IPS-18a (cell line): ENCODE data around the gene IGF2BP1.

Experiments used
- H3K27ac ChIP-seq: one replicate; pipeline ENCODE4 v1.5.1; 2013; ENCODE audit warnings: low read length
- H3K27me3 ChIP-seq: one replicate; pipeline ENCODE4 v1.6.1; 2013; ENCODE audit warnings: mild to moderate bottlenecking, low read length; ENCODE audit not compliant: control insufficient read depth, insufficient read depth
- H3K36me3 ChIP-seq: one replicate; pipeline ENCODE4 v1.6.1; 2013; ENCODE audit warnings: low read depth, low read length; ENCODE audit not compliant: control insufficient read depth
- H3K4me1 ChIP-seq: one replicate; pipeline ENCODE4 v1.6.1; 2013; ENCODE audit warnings: low read depth, low read length; ENCODE audit not compliant: control insufficient read depth
- H3K4me3 ChIP-seq: one replicate; pipeline ENCODE4 v1.5.1; 2013; ENCODE audit warnings: low read length
- H3K9ac ChIP-seq: one replicate; pipeline ENCODE4 v1.6.1; 2013; ENCODE audit warnings: mild to moderate bottlenecking, low read length, moderate library complexity
- H3K9me3 ChIP-seq: one replicate; pipeline ENCODE4 v1.6.1; 2013; ENCODE audit warnings: low read depth, low read length; ENCODE audit not compliant: control insufficient read depth

Gene IGF2BP1

GRCh38 chr17:49045376-49045775, 48.2 kb downstream of the IGF2BP1 start:
- Histone ChIP-seq H3K9me3 (no peaks in the 10 kb centered on the region), H3K4me3 (no peak overlapping the region), H3K4me1 (no peaks in the 10 kb centered on the region), H3K9ac (no peak overlapping the region), H3K27ac (no peak overlapping the region), H3K36me3 (peaks cover 98% of the 10 kb centered on the region), H3K27me3 (no peaks in the 10 kb centered on the region)

- Histone ChIP-seq H3K27ac (no peak overlapping the region), H3K9me3 (no peaks in the 10 kb centered on the region), H3K36me3 (peaks cover 98% of the 10 kb centered on the region), H3K4me3 (no peak overlapping the region), H3K9ac (no peak overlapping the region), H3K27me3 (no peaks in the 10 kb centered on the region), H3K4me1 (no peaks in the 10 kb centered on the region)
Measured at GRCh38 chr17:49046912-49047311, 49.7 kb downstream of the IGF2BP1 start.

DNA sequence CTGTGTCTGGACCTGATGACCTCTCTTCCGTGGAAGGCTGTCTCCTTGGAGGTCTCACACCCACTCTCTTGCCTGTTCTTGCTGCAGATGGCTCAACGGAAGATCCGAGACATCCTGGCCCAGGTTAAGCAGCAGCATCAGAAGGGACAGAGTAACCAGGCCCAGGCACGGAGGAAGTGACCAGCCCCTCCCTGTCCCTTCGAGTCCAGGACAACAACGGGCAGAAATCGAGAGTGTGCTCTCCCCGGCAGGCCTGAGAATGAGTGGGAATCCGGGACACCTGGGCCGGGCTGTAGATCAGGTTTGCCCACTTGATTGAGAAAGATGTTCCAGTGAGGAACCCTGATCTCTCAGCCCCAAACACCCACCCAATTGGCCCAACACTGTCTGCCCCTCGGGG, 52.1 kb downstream of the IGF2BP1 start:
- H3K27me3 ChIP-seq: no peaks in the 10 kb centered on the region
- peaks cover 20% of the 10 kb centered on the region for H3K4me1 ChIP-seq
- H3K27ac ChIP-seq: no peak overlapping the region

GRCh38 chr17:49050611-49051010, 53.4 kb downstream of the IGF2BP1 start:
- H3K4me1 ChIP-seq: peaks cover 29% of the 10 kb centered on the region
- no peak overlapping the region for H3K4me3 ChIP-seq
- H3K9ac ChIP-seq: no peak overlapping the region
- H3K9me3 ChIP-seq: no peaks in the 10 kb centered on the region
- H3K27ac ChIP-seq: no peak overlapping the region
- H3K36me3 ChIP-seq: peaks cover 86% of the 10 kb centered on the region
- no peaks in the 10 kb centered on the region for H3K27me3 ChIP-seq

More for the DNA sequence above, 52.1 kb downstream of the IGF2BP1 start:
- Histone ChIP-seq H3K36me3 (peaks cover 96% of the 10 kb centered on the region), H3K4me3 (no peak overlapping the region), H3K9ac (no peak overlapping the region), H3K9me3 (no peaks in the 10 kb centered on the region)

- Histone ChIP-seq H3K27ac (no peak overlapping the region), H3K27me3 (no peaks in the 10 kb centered on the region), H3K4me3 (no peak overlapping the region), H3K4me1 (peaks cover 29% of the 10 kb centered on the region), H3K36me3 (peaks cover 80% of the 10 kb centered on the region), H3K9me3 (no peaks in the 10 kb centered on the region), H3K9ac (no peak overlapping the region)
Measured at GRCh38 chr17:49051269-49051668, 54.1 kb downstream of the IGF2BP1 start.

DNA sequence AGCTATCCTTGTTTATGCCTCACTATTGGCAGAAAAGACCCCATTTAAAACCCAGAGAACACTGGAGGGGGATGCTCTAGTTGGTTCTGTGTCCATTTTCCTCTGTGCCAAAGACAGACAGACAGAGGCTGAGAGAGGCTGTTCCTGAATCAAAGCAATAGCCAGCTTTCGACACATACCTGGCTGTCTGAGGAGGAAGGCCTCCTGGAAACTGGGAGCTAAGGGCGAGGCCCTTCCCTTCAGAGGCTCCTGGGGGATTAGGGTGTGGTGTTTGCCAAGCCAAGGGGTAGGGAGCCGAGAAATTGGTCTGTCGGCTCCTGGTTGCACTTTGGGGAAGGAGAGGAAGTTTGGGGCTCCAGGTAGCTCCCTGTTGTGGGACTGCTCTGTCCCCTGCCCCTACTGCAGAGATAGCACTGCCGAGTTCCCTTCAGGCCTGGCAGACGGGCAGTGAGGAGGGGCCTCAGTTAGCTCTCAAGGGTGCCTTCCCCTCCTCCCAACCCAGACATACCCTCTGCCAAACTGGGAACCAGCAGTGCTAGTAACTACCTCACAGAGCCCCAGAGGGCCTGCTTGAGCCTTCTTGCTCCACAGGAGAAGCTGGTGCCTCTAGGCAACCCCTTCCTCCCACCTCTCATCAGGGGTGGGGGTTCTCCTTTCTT, 56.1 kb downstream of the IGF2BP1 start:
- Histone ChIP-seq H3K4me3 (no peak overlapping the region), H3K27me3 (no peaks in the 10 kb centered on the region), H3K4me1 (peaks cover 29% of the 10 kb centered on the region), H3K9ac (no peak overlapping the region), H3K27ac (no peak overlapping the region), H3K36me3 (peaks cover 61% of the 10 kb centered on the region), H3K9me3 (no peaks in the 10 kb centered on the region)

DNA sequence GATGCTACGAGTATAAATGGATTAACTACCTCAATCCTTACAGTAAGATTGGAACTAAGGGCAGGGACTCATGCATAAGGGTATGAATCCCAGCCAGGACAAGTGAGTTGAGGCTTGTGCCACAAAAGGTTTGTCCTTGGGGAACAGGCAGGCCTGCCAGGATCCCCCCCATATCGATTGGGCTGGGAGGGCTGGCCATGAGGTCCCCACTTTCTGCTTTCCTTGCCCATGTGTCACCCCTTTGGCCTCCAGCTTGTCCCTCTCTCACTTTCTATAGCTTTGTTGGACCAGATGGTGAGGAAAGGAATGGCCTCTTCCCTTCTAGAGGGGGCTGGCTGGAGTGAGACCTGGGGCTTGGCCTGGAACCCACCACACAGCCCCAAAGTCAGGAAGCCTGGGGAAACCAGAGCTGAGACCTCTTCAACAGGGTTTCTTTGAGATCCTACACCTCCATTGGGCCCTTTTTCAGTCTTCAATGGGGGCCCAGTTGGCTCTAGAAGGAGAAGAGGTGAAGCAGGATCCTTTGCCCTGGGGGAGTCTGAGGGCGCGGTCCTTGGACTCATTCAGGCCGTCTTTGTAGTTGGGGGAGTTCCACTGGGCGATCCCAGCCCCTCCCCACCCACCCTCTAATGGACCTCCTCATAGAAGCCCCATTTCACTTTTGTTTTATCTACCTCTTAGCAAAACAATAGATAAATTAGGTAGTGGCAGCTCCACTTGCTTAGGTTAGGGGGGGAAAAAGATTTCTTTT, 57.3 kb downstream of the IGF2BP1 start:
- H3K27ac ChIP-seq: no peak overlapping the region
- no peaks in the 10 kb centered on the region for H3K27me3 ChIP-seq
- peak overlapping the region; percentile 20 for H3K4me3 ChIP-seq
- no peak overlapping the region for H3K9ac ChIP-seq
- H3K4me1 ChIP-seq: peaks cover 29% of the 10 kb centered on the region
- no peaks in the 10 kb centered on the region for H3K9me3 ChIP-seq
- peaks cover 49% of the 10 kb centered on the region for H3K36me3 ChIP-seq

DNA sequence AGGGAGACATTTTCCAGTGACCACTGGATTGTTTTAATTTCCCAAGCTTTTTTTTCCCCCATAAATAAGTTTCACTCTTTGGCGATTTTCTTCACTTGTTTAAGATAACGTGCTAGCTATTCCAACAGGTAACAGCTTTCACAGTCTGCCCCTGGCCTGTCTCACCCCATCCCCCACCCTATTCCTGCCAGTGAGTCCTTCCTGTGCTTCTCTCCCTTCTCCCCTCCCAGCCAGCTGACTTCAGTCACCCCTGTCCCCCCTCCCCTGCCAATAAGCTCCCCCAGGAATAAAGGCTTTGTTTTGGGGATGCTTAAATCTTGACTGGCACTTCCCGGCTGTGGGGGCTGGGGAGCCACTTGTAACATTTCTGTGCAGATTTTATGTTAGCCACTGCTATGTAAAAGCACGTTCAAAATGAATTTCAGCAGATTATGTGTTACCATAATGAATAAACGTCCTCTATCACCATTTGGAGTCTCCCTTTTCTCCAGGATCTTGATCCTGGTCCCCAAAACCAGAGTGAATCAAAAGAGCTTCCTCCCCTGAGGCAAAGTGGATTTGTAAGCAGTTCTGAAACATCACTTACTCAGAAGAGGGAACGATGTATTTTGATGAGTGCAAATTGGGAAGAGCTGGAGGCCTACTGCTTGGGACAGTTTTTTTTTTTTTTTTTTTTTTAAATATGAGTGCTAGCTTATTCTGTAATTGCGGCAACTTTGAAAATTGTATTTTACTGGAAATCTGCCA, 58.2 kb downstream of the IGF2BP1 start:
- peaks cover 29% of the 10 kb centered on the region for H3K4me1 ChIP-seq
- no peaks in the 10 kb centered on the region for H3K27me3 ChIP-seq
- H3K27ac ChIP-seq: no peak overlapping the region
- H3K4me3 ChIP-seq: no peak overlapping the region
- H3K36me3 ChIP-seq: peaks cover 41% of the 10 kb centered on the region
- H3K9me3 ChIP-seq: no peaks in the 10 kb centered on the region
- no peak overlapping the region for H3K9ac ChIP-seq

DNA sequence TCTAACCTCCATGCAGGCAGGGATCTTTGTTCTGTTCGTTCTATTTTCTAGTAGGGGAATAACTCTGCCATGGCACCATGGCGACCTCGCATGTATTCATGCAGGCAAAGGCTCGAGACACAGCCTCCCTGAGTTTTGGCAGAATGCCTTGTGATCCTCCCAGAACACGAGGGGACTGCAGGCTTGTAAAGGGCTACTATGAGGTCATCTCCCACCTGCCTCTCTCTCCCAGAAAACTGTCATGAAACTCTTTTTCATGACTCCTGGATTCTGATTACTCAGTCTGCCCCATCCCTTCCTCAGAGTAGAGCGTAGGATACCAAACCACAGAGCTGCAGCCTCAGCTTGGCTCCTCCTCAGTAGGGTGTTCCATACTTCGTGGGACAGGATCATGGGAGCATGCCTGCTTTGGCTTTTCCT, 64.3 kb downstream of the IGF2BP1 start:
- H3K4me3 ChIP-seq: no peak overlapping the region
- H3K4me1 ChIP-seq: no peaks in the 10 kb centered on the region
- H3K9ac ChIP-seq: no peak overlapping the region
- H3K27me3 ChIP-seq: no peaks in the 10 kb centered on the region
- no peaks in the 10 kb centered on the region for H3K9me3 ChIP-seq
- H3K27ac ChIP-seq: no peak overlapping the region
- H3K36me3 ChIP-seq: no peaks in the 10 kb centered on the region

GRCh38 chr17:49063652-49064051, 66.5 kb downstream of the IGF2BP1 start:
- Histone ChIP-seq H3K27ac (no peak overlapping the region), H3K36me3 (no peaks in the 10 kb centered on the region), H3K27me3 (no peaks in the 10 kb centered on the region), H3K9ac (no peak overlapping the region), H3K4me3 (no peak overlapping the region), H3K9me3 (no peaks in the 10 kb centered on the region), H3K4me1 (peaks cover 5% of the 10 kb centered on the region)

GRCh38 chr17:49067163-49067562, 70.0 kb downstream of the IGF2BP1 start:
- H3K9ac ChIP-seq: no peak overlapping the region
- H3K9me3 ChIP-seq: no peaks in the 10 kb centered on the region
- no peak overlapping the region for H3K4me3 ChIP-seq
- H3K27me3 ChIP-seq: no peaks in the 10 kb centered on the region
- H3K27ac ChIP-seq: no peak overlapping the region
- H3K4me1 ChIP-seq: peaks cover 5% of the 10 kb centered on the region
- no peaks in the 10 kb centered on the region for H3K36me3 ChIP-seq
